ENCODE measurements around the gene FAM120B. TPM values are rescaled to one million over a fixed set of nuclear protein-coding genes. Genes with fewer than 3 reads are reported as not detected.

The FAM120B gene
- total RNA-seq, 6 experiments from 2014 or later: 9.5 to 15.7 (median 13.1) TPM

DNA sequence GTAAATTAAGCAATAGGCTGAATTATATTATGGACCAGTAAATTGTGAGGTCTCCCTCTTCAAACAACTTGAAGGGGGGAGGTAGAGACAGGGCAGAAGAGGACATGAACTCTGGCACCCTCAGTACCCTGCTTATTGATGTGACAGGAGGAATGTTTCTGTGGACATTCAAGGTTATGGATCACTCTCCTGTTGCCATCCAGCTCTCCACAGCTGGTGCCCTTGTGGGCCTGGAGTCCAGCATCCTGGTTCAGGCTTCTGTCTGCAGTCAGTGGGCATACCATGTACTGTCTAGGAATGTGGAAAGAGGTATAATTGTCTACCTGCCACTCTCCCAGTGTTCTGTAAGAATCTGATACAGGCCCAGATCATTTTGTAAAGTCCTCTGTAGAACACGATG, 55.6 kb downstream of the FAM120B start:
- Histone ChIP-seq H3K27ac (no peak overlapping the region), H3K9me3 (no peaks in the 10 kb centered on the region), H3K4me3 (no peak overlapping the region), H3K36me3 (peaks cover 0 to 13% (median 6%) of the 10 kb centered on the region in 4 donors), H3K27me3 (no peaks in the 10 kb centered on the region), H3K4me1 (no peaks in the 10 kb centered on the region)
- intact Hi-C loops (cut with DNase I): no loop called here
- ATAC-seq (no peak), DNase-seq (no peak)
- no CpG with 5 or more reads among the region's 1 CpG for WGBS (ENCODE audit: insufficient coverage, low coverage, low lambda C conversion rate, missing lambda C conversion rate)
- TF ChIP-seq CTCF (IDR thresholded peaks at IDR 0.05): no peak
- TF ChIP-seq POLR2A (IDR thresholded peaks at IDR 0.05): no peak

DNA sequence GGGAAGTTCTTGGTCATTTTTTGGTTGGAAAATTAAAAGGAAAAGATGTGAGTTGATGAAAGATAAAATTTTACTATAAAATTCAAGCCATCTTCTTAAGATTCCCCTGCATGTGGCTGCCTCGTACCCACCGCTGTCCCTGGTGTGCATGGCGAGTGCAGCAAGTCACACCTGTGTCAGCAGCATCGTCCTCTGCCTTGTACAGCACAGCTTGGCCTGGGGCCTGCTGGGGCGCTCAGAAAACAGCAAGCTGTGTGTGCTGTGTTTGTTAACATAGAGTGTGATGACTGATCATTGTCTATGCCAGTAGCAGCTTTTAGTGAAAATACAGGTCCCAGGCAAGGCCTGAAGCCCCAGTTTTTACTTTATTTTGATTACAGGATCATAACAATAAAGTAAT, 56.7 kb downstream of the FAM120B start:
- no peaks in the 10 kb centered on the region for H3K4me1 ChIP-seq
- TF ChIP-seq POLR2A (IDR thresholded peaks at IDR 0.05) (no peak), CTCF (IDR thresholded peaks at IDR 0.05) (no peak)
- ATAC-seq (no peak), DNase-seq (no peak)
- 84% methylated on average over 3 of the region's 5 CpGs for whole genome bisulfite sequencing (ENCODE audit: insufficient coverage, low coverage, low lambda C conversion rate, missing lambda C conversion rate)
- H3K27me3 ChIP-seq: no peaks in the 10 kb centered on the region
- H3K36me3 ChIP-seq: peaks cover 0 to 12% (median 5%) of the 10 kb centered on the region in 4 donors
- no peak overlapping the region for H3K27ac ChIP-seq
- intact Hi-C loops (cut with DNase I): no loop called here
- no peaks in the 10 kb centered on the region for H3K9me3 ChIP-seq
- no peak overlapping the region for H3K4me3 ChIP-seq

- H3K4me3 ChIP-seq: no peak overlapping the region
- no peaks in the 10 kb centered on the region for H3K9me3 ChIP-seq
- WGBS (ENCODE audit: insufficient coverage, low coverage, low lambda C conversion rate, missing lambda C conversion rate): 91% methylated on average over 3 of the region's 4 CpGs
- H3K27me3 ChIP-seq: no peaks in the 10 kb centered on the region
- TF ChIP-seq CTCF (IDR thresholded peaks at IDR 0.05) (no peak), POLR2A (IDR thresholded peaks at IDR 0.05) (no peak)
- DNase-seq: no peak
- no peaks in the 10 kb centered on the region for H3K4me1 ChIP-seq
- peaks cover 0 to 4% (median under 1%) of the 10 kb centered on the region in 4 donors for H3K36me3 ChIP-seq
- ATAC-seq: no peak
- no peak overlapping the region for H3K27ac ChIP-seq
- intact Hi-C loops (cut with DNase I): no loop called here
Measured at GRCh38 chr6:170365121-170365520, 58.6 kb downstream of the FAM120B start.

- WGBS (ENCODE audit: insufficient coverage, low coverage, low lambda C conversion rate, missing lambda C conversion rate): 90% methylated on average over 3 of the region's 7 CpGs
- Histone ChIP-seq H3K27ac (no peak overlapping the region), H3K27me3 (no peaks in the 10 kb centered on the region), H3K4me3 (no peak overlapping the region), H3K9me3 (no peaks in the 10 kb centered on the region), H3K4me1 (no peaks in the 10 kb centered on the region), H3K36me3 (peaks cover 0 to 2% (median 0%) of the 10 kb centered on the region in 4 donors)
- DNase-seq (no peak), ATAC-seq (no peak)
- intact Hi-C loops (cut with DNase I): no loop called here
- TF ChIP-seq POLR2A (IDR thresholded peaks at IDR 0.05) (no peak), CTCF (IDR thresholded peaks at IDR 0.05) (no peak)
Measured at GRCh38 chr6:170365593-170365992, 59.0 kb downstream of the FAM120B start.
